GM23338 (cell line): ENCODE measurements around the gene TIAM1. TPM values are rescaled to one million over a fixed set of nuclear protein-coding genes. Genes with fewer than 3 reads are reported as not detected.

ENCODE experiments used
- ATAC-seq: fragments of 200-7000 bp; cut with Tn5 transposase; 3 replicates; pipeline ENCODE4 v1.9.1; 2020
- DNase-seq: peaks from one replicate; pipeline ENCODE4 v3.0.0-alpha.2; 2015; ENCODE audit warnings: low spot score
- H2AFZ ChIP-seq: fragments of 200-600 bp; sonication (generic); 2 replicates; pipeline ENCODE4 v1.8.0; 2016; ENCODE audit warnings: antibody characterized with exemption, mild to moderate bottlenecking, moderate library complexity
- H3F3A ChIP-seq: fragments of 200-600 bp; sonication (generic); replicated peaks from 2 replicates; pipeline ENCODE4 v1.8.0; 2017; ENCODE audit warnings: antibody characterized with exemption, mixed run types, low read depth
- H3K27ac ChIP-seq: fragments of 200-600 bp; sonication (generic); 2 replicates; pipeline ENCODE4 v1.6.1; 2016; ENCODE audit warnings: low read depth
- H3K27me3 ChIP-seq: fragments of 200-600 bp; sonication (generic); 2 replicates; pipeline ENCODE4 v1.8.0; 2016; ENCODE audit warnings: mild to moderate bottlenecking, mixed run types, moderate library complexity; ENCODE audit not compliant: insufficient read depth
- H3K36me3 ChIP-seq: fragments of 200-600 bp; sonication (generic); 2 replicates; pipeline ENCODE4 v1.8.0; 2016; ENCODE audit warnings: mild to moderate bottlenecking; ENCODE audit not compliant: insufficient read depth
- H3K4me1 ChIP-seq: fragments of 200-600 bp; sonication (generic); 2 replicates; pipeline ENCODE4 v1.8.0; 2016; ENCODE audit warnings: mild to moderate bottlenecking, moderate library complexity; ENCODE audit not compliant: insufficient read depth
- H3K4me2 ChIP-seq: fragments of 200-600 bp; sonication (generic); 2 replicates; pipeline ENCODE4 v1.7.1; 2017; ENCODE audit warnings: mixed run types
- H3K4me3 ChIP-seq: fragments of 200-600 bp; sonication (generic); 2 replicates; pipeline ENCODE4 v1.6.1; 2016; ENCODE audit warnings: mixed run types
- H3K79me2 ChIP-seq: fragments of 200-600 bp; sonication (generic); replicated peaks from 2 replicates; pipeline ENCODE4 v1.8.0; 2017; ENCODE audit warnings: mild to moderate bottlenecking; ENCODE audit not compliant: insufficient read depth
- H3K9me2 ChIP-seq: fragments of 200-600 bp; sonication (generic); 2 replicates; pipeline ENCODE4 v1.8.0; 2017; ENCODE audit not compliant: insufficient read depth
- H4K20me1 ChIP-seq: fragments of 200-600 bp; sonication (generic); replicated peaks from 2 replicates; pipeline ENCODE4 v1.8.0; 2017; ENCODE audit warnings: mild to moderate bottlenecking; ENCODE audit not compliant: insufficient read depth
- H3K27ac Mint-ChIP-seq: 2 replicates; pipeline ENCODE4 v1.8.0; 2020; ENCODE audit warnings: inconsistent platforms, mild to moderate bottlenecking, moderate library complexity, mixed read lengths
- H3K27me3 Mint-ChIP-seq: 3 replicates; pipeline ENCODE4 v1.8.0; 2022; ENCODE audit warnings: low read depth, mild to moderate bottlenecking, moderate library complexity, mixed read lengths, inconsistent platforms; ENCODE audit not compliant: insufficient read depth, poor library complexity
- H3K36me3 Mint-ChIP-seq: 3 replicates; pipeline ENCODE4 v1.8.0; 2021; ENCODE audit warnings: low read depth, mild to moderate bottlenecking, inconsistent platforms, moderate library complexity, mixed read lengths
- H3K4me1 Mint-ChIP-seq: 3 replicates; pipeline ENCODE4 v1.8.0; 2020; ENCODE audit warnings: mild to moderate bottlenecking, inconsistent platforms, mixed read lengths
- H3K4me3 Mint-ChIP-seq: 3 replicates; pipeline ENCODE4 v1.8.0; 2021; ENCODE audit warnings: moderate library complexity, mild to moderate bottlenecking, inconsistent platforms, mixed read lengths
- H3K9me3 Mint-ChIP-seq: 3 replicates; pipeline ENCODE4 v1.8.0; 2020; ENCODE audit warnings: moderate library complexity, mild to moderate bottlenecking, inconsistent platforms, mixed read lengths
- CREB1 ChIP-seq: fragments of 250-450 bp; sonication (Bioruptor Pico); IDR thresholded peaks from 2 replicates; pipeline ENCODE4 v1.5.0; 2020; ENCODE audit warnings: low read depth, mild to moderate bottlenecking, moderate library complexity
- CTCF ChIP-seq, 2 experiments: fragments of 200-600 bp in 1 of 2; sonication (generic) in 1 of 2; conservative IDR thresholded peaks; 2 replicates each; pipeline versions ENCODE4 v1.5.1 to v1.6.1; 2016 to 2017; ENCODE audit warnings: antibody characterized with exemption in 2 of 2, low read depth in 2 of 2, mild to moderate bottlenecking in 2 of 2, moderate library complexity in 1 of 2
- ETS1 ChIP-seq: IDR thresholded peaks from 2 replicates; pipeline ENCODE4 v1.6.1; 2016; ENCODE audit warnings: antibody characterized with exemption
- EZH2 ChIP-seq: fragments of 200-600 bp; sonication (generic); IDR thresholded peaks from one replicate; pipeline ENCODE4 v1.8.0; 2017; ENCODE audit warnings: antibody characterized with exemption, mild to moderate bottlenecking, low read depth; ENCODE audit not compliant: unreplicated experiment
- JUNB ChIP-seq: IDR thresholded peaks from one replicate; pipeline ENCODE4 v1.6.1; 2016; ENCODE audit warnings: antibody characterized with exemption; ENCODE audit not compliant: unreplicated experiment
- NANOG ChIP-seq: IDR thresholded peaks from 2 replicates; pipeline ENCODE4 v1.6.1; 2016; ENCODE audit warnings: antibody characterized with exemption, borderline replicate concordance
- POLR2AphosphoS5 ChIP-seq: IDR thresholded peaks from 2 replicates; pipeline ENCODE4 v1.6.1; 2016; ENCODE audit warnings: antibody characterized with exemption, low read depth
- REST ChIP-seq: IDR thresholded peaks from one replicate; pipeline ENCODE4 v1.6.1; 2018; ENCODE audit warnings: antibody characterized with exemption; ENCODE audit not compliant: unreplicated experiment
- STAT1 ChIP-seq: IDR thresholded peaks from one replicate; pipeline ENCODE4 v1.6.1; 2016; ENCODE audit warnings: antibody characterized with exemption; ENCODE audit not compliant: unreplicated experiment
- ZNF114 ChIP-seq: fragments of 250-450 bp; sonication (Bioruptor Pico); IDR thresholded peaks from 2 replicates; pipeline ENCODE4 v1.5.0; 2020; ENCODE audit warnings: mild to moderate bottlenecking, moderate library complexity
- ZNF331 ChIP-seq: fragments of 250-450 bp; sonication (Bioruptor Pico); IDR thresholded peaks from 2 replicates; pipeline ENCODE4 v1.5.0; 2020; ENCODE audit warnings: low read depth, mild to moderate bottlenecking, moderate library complexity
- polyA plus RNA-seq: library from polyadenylated mRNA; unstranded; fragments of >200 nt; fragmentation: Nextera tagmentation; extraction: Ambion mirVana; gene quantifications from 2 replicates; pipeline ENCODE4 v1.2.1, GENCODE V29; 2016
- total RNA-seq: library from RNA; depleted of rRNA; stranded (reverse); fragments of >200 nt; shearing (Covaris generic); gene quantifications from 2 replicates; pipeline ENCODE4 v1.2.3, GENCODE V29; 2014

The TIAM1 gene
- total and polyA plus RNA-seq, 2 experiments from 2014 or later, result 18.5 to 20.0 TPM

- H3K4me3 ChIP-seq, result no peak overlapping the region
- Mint-ChIP-seq H3K4me3 (no peak overlapping the region), H3K27ac (no peak overlapping the region), H3K27me3 (no peaks in the 10 kb centered on the region), H3K9me3 (no peaks in the 10 kb centered on the region), H3K4me1 (peaks cover 5% of the 10 kb centered on the region; the same call in 2 of the 3 replicates), H3K36me3 (no peaks in the 10 kb centered on the region; the same call in 2 of the 3 replicates)
- H3K4me2 ChIP-seq, result no peak overlapping the region
- H3K27me3 ChIP-seq, result no peaks in the 10 kb centered on the region
- H3K79me2 ChIP-seq, result no peaks in the 10 kb centered on the region; the same call in 1 of the 2 replicates
- no peak overlapping the region for H3K27ac ChIP-seq
- H2AFZ ChIP-seq, result no peak overlapping the region
- H3F3A ChIP-seq, result no peaks in the 10 kb centered on the region
- H4K20me1 ChIP-seq, result no peaks in the 10 kb centered on the region
- H3K4me1 ChIP-seq, result no peaks in the 10 kb centered on the region
- no peaks in the 10 kb centered on the region; the same call in 1 of the 2 replicates for H3K9me2 ChIP-seq
- ATAC-seq (no peak), DNase-seq (no peak)
- no peaks in the 10 kb centered on the region for H3K36me3 ChIP-seq
- TF ChIP-seq JUNB, result no peak
- no peak for TF ChIP-seq CREB1 (CRISPR knock-in tag)
Measured at GRCh38 chr21:31266241-31266640, 77.8 kb downstream of the TIAM1 start.

GRCh38 chr21:31265366-31266013 is 78.6 kb downstream of the TIAM1 start:
- Mint-ChIP-seq H3K9me3 (no peaks in the 10 kb centered on the region), H3K4me3 (no peak overlapping the region), H3K27me3 (no peaks in the 10 kb centered on the region), H3K4me1 (peaks cover 5% of the 10 kb centered on the region; the same call in 2 of the 3 replicates), H3K36me3 (no peaks in the 10 kb centered on the region; the same call in 2 of the 3 replicates), H3K27ac (no peak overlapping the region)
- Histone ChIP-seq H3K9me2 (no peaks in the 10 kb centered on the region; the same call in 1 of the 2 replicates), H3K36me3 (no peaks in the 10 kb centered on the region), H3K79me2 (no peaks in the 10 kb centered on the region; the same call in 1 of the 2 replicates), H4K20me1 (no peaks in the 10 kb centered on the region), H3K4me1 (no peaks in the 10 kb centered on the region), H2AFZ (no peak overlapping the region), H3K4me2 (no peak overlapping the region), H3K4me3 (no peak overlapping the region), H3K27ac (no peak overlapping the region), H3K27me3 (no peaks in the 10 kb centered on the region), H3F3A (no peaks in the 10 kb centered on the region)
- DNase-seq, result no peak
- ATAC-seq, result no peak
- TF ChIP-seq POLR2AphosphoS5 (no peak), JUNB (no peak), CTCF (conservative IDR thresholded peaks at IDR 0.05; ENCODE audit: low read depth in 2 of 2) (no peak), EZH2 (no peak), NANOG (no peak), CREB1 (CRISPR knock-in tag) (no peak), STAT1 (no peak), ZNF331 (CRISPR knock-in tag) (no peak), ZNF114 (CRISPR knock-in tag) (no peak), ETS1 (no peak), REST (no peak)
